AG04450 (cell line): ENCODE measurements around the gene PARD3B. TPM values are rescaled to one million over a fixed set of nuclear protein-coding genes. Genes with fewer than 3 reads are reported as not detected.
A peak's percentile ranks its signal among the peaks of the same experiment; 100 is the strongest.

Experiments used
- CTCF ChIA-PET: fragments of 300-600, 350-600 bp; formaldehyde crosslinking; extraction: SDS; loops from one replicate; lab custom pipeline; 2022; ENCODE audit warnings: antibody characterized with exemption, inconsistent platforms; lab: Charles Lee
- POLR2A ChIA-PET: fragments of 350-600 bp; formaldehyde crosslinking; extraction: SDS; loops from one replicate; lab custom pipeline; 2021; ENCODE audit warnings: antibody characterized with exemption, inconsistent platforms; lab: Yijun Ruan, JAX
- DNase-seq: peaks from one replicate; pipeline ENCODE4 v3.0.0-alpha.2; 2011; ENCODE audit warnings: low read depth, low spot score
- H3K27ac ChIP-seq: one replicate; pipeline ENCODE4 v1.5.1; 2012; ENCODE audit warnings: low read depth, low read length, control low read depth
- H3K27me3 ChIP-seq: one replicate; pipeline ENCODE4 v1.6.0; 2012; ENCODE audit warnings: low read length; ENCODE audit not compliant: control insufficient read depth, insufficient read depth
- H3K4me3 ChIP-seq: 2 replicates; pipeline ENCODE4 v1.5.1; 2011; ENCODE audit warnings: mild to moderate bottlenecking, low read depth, low read length, control low read depth
- H3K9me3 ChIP-seq: 2 replicates; pipeline ENCODE4 v1.5.1; 2012; ENCODE audit warnings: low read length; ENCODE audit not compliant: control insufficient read depth, insufficient read depth
- polyA plus RNA-seq: library from polyadenylated mRNA; depleted of rRNA; stranded (reverse); fragments of >200 nt; gene quantifications from 2 replicates; pipeline ENCODE4 v1.2.3, GENCODE V29; 2011
- TF ChIP-seq, protein P1 (sequence below): IDR thresholded peaks from 2 replicates; pipeline ENCODE4 v1.5.1; 2011; ENCODE audit warnings: low read depth, low read length, control low read depth, inconsistent platforms

Gene PARD3B
- polyA plus RNA-seq, 1 experiment, result 8.5 TPM

DNA sequence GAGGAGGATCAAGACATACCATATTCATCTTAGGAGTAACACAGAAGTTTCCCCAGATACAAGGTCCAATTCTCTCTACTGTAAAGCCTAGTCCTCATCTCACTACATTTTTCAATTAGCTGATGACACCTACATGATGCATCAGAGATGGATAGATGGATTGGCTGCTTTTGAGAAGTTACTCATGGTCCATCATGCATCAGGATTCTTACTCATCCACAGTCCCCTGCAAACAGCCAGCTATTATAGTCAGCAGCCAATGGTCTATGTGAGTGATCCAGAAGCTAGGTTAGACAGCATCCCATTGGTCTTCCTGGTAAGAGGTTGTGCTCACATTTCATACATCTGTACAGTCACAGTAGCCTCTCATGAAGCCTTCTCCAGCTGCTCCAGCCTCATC is 982.5 kb downstream of the PARD3B start:
- no peaks in the 10 kb centered on the region for H3K27me3 ChIP-seq
- no peaks in the 10 kb centered on the region for H3K9me3 ChIP-seq
- ChIA-PET POLR2A (no interaction called here), CTCF (no interaction called here)
- H3K4me3 ChIP-seq, result no peak overlapping the region
- DNase-seq, result no peak
- H3K27ac ChIP-seq, result no peak overlapping the region
- TF ChIP-seq, protein P1, sequence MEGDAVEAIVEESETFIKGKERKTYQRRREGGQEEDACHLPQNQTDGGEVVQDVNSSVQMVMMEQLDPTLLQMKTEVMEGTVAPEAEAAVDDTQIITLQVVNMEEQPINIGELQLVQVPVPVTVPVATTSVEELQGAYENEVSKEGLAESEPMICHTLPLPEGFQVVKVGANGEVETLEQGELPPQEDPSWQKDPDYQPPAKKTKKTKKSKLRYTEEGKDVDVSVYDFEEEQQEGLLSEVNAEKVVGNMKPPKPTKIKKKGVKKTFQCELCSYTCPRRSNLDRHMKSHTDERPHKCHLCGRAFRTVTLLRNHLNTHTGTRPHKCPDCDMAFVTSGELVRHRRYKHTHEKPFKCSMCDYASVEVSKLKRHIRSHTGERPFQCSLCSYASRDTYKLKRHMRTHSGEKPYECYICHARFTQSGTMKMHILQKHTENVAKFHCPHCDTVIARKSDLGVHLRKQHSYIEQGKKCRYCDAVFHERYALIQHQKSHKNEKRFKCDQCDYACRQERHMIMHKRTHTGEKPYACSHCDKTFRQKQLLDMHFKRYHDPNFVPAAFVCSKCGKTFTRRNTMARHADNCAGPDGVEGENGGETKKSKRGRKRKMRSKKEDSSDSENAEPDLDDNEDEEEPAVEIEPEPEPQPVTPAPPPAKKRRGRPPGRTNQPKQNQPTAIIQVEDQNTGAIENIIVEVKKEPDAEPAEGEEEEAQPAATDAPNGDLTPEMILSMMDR, result no peak

DNA sequence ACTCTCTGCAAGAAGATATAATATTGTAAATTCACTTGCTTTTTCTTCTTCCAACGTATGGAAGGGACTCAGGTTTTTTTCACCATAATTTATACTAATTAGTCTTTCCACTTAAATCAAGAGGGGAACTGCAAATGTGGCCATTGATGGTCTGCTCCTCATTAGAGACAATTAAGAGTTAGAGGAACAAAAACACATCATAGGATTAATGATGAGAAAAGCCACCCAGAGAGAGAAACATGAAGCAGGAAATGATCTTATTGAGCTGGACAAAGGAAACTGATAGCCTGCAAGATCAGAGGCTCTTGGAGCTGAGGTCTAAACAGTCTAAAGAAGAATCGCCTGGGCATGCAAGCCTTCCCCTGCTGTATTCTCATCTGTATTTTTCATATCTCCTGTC is 985.8 kb downstream of the PARD3B start:
- TF ChIP-seq, protein P1, result no peak
- POLR2A ChIA-PET, result no interaction called here
- Histone ChIP-seq H3K27me3 (no peaks in the 10 kb centered on the region), H3K4me3 (no peak overlapping the region), H3K27ac (no peak overlapping the region), H3K9me3 (no peaks in the 10 kb centered on the region)
- no peak for DNase-seq
- CTCF ChIA-PET, result no interaction called here

DNA sequence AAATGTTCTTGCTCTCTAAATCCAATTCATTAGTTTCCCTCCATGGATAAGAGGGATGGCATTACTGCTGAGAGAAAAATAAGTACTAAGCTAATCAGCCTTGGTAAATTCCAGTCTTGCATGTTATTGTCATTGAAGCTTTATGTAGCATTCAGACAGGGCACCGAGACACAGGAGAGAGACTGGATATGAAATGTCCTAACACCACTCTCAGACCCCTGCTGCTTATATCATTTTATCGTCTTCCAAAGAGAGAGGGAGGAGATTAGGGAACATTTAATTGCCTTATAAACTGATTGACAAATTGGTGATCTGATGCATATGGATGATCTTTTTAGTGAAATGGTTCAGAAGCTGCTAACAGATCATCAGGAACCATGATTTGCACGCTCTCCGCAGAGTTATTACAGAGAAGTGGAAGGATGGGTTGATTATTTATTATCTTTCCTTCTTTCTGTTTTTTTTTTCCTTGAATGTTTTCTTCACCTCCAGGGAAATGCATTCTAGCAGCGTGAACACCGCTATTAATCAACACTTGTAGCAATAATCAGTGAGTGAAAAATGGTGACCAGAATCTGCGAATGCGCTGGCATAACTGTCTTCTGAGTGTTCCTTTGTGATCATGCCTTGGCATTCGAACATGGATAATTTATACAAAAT is 986.3 kb downstream of the PARD3B start:
- H3K27me3 ChIP-seq, result no peaks in the 10 kb centered on the region
- no peak for DNase-seq
- no peak overlapping the region for H3K4me3 ChIP-seq
- H3K9me3 ChIP-seq, result no peaks in the 10 kb centered on the region
- TF ChIP-seq, protein P1, result no peak
- CTCF ChIA-PET, result no interaction called here
- POLR2A ChIA-PET, result no interaction called here
- H3K27ac ChIP-seq, result no peak overlapping the region

- Histone ChIP-seq H3K27me3 (no peaks in the 10 kb centered on the region), H3K27ac (no peak overlapping the region), H3K4me3 (no peak overlapping the region), H3K9me3 (no peaks in the 10 kb centered on the region)
- POLR2A ChIA-PET, result no interaction called here
- CTCF ChIA-PET, result no interaction called here
- TF ChIP-seq, protein P1, result no peak
- no peak for DNase-seq
Measured at GRCh38 chr2:205535001-205535400, 989.7 kb downstream of the PARD3B start.

- no peak for DNase-seq
- TF ChIP-seq, protein P1, result 0 out of 2 replicates have a peak, but pooled peaks have one; percentile 3
- CTCF ChIA-PET, result interaction anchor here (1.1 kb wide), 1 partner anchor 136 kb away, joined by 3 read pairs; no protein-coding TSS in a partner anchor
- Histone ChIP-seq H3K9me3 (no peaks in the 10 kb centered on the region), H3K27ac (no peak overlapping the region), H3K4me3 (no peak overlapping the region), H3K27me3 (no peaks in the 10 kb centered on the region)
- POLR2A ChIA-PET, result no interaction called here
Measured at GRCh38 chr2:205539603-205540002, 994.3 kb downstream of the PARD3B start.
